Natural killer cell (primary cell): ENCODE data around the gene ACAP1. TPM values are rescaled to one million over a fixed set of nuclear protein-coding genes. Genes with fewer than 3 reads are reported as not detected.
"Not testable (repeated sequence)": the region's sequence is repeated elsewhere in the genome, so short reads cannot be mapped to it uniquely, and the experiment has no call there.

Experiments used
- ATAC-seq, 3 donors: fragments of 150-1000 bp in 2 of 3; fragments of 200-7000 bp in 1 of 3; cut with Tn5 transposase; 1 replicate in 1 of 3; 2 replicates in 2 of 3; pipeline ENCODE4 v1.10.0; 2021; ENCODE audit warnings: mild to moderate bottlenecking in 2 of 3, moderate library complexity in 2 of 3
- DNase-seq, 2 donors: peaks; one replicate each; pipeline versions ENCODE4 v3.0.0 to v3.0.0-alpha.2; 2013 to 2021; ENCODE audit warnings: mixed read lengths in 1 of 2
- H3K27ac ChIP-seq: one replicate; pipeline ENCODE4 v1.5.1; 2013; ENCODE audit warnings: mild to moderate bottlenecking, low read length
- H3K27me3 ChIP-seq: one replicate; pipeline ENCODE4 v1.6.1; 2013; ENCODE audit warnings: low read length; ENCODE audit not compliant: control insufficient read depth, insufficient read depth
- H3K36me3 ChIP-seq: one replicate; pipeline ENCODE4 v1.6.1; 2013; ENCODE audit warnings: low read length; ENCODE audit not compliant: control insufficient read depth, insufficient read depth
- H3K4me1 ChIP-seq: one replicate; pipeline ENCODE4 v1.6.1; 2013; ENCODE audit warnings: low read length; ENCODE audit not compliant: control insufficient read depth, insufficient read depth
- H3K4me3 ChIP-seq: one replicate; pipeline ENCODE4 v1.5.1; 2013; ENCODE audit warnings: low read length
- H3K9me3 ChIP-seq: one replicate; pipeline ENCODE4 v1.6.1; 2013; ENCODE audit warnings: low read length; ENCODE audit not compliant: control insufficient read depth, insufficient read depth
- H3K27ac Mint-ChIP-seq, 2 donors: one replicate each; pipeline ENCODE4 v1.8.0; 2022; ENCODE audit warnings: mild to moderate bottlenecking in 2 of 2, mixed read lengths in 2 of 2, moderate library complexity in 1 of 2
- H3K27me3 Mint-ChIP-seq, 2 donors: one replicate each; pipeline ENCODE4 v1.8.0; 2022; ENCODE audit warnings: low read depth in 2 of 2, mixed read lengths in 2 of 2
- H3K36me3 Mint-ChIP-seq: one replicate; pipeline ENCODE4 v1.8.0; 2022; ENCODE audit warnings: mixed read lengths
- H3K4me1 Mint-ChIP-seq, 2 donors: one replicate each; pipeline ENCODE4 v1.8.0; 2022; ENCODE audit warnings: mixed read lengths in 2 of 2
- H3K4me3 Mint-ChIP-seq: one replicate; pipeline ENCODE4 v1.8.0; 2022; ENCODE audit warnings: mild to moderate bottlenecking, moderate library complexity, mixed read lengths
- H3K9me3 Mint-ChIP-seq, 2 donors: one replicate each; pipeline ENCODE4 v1.8.0; 2022; ENCODE audit warnings: mixed read lengths in 2 of 2
- WGBS: methylation state at CpG from one replicate; pipeline ENCODE4 v1.1.7; 2013; ENCODE audit warnings: missing lambda C conversion rate; ENCODE audit not compliant: insufficient coverage; 5-methylcytosine and 5-hydroxymethylcytosine counted together
- intact Hi-C: fragments of 100-400 bp; cut with micrococcal nuclease; formaldehyde crosslinking; loops from one replicate; pipeline ENCODE4 v1.14.2; 2022
- total RNA-seq, 4 donors: library from RNA; stranded (reverse); fragments of 120-200 nt in 1 of 4; gene quantifications; one replicate each; pipeline versions ENCODE4 v1.2.3 to v1.2.4, GENCODE V29; 2013 to 2022
- TF ChIP-seq, protein P1 (sequence below): fragments of 200-600 bp; IDR thresholded peaks from one replicate; pipeline ENCODE4 v1.8.0; 2022; ENCODE audit warnings: antibody characterized with exemption

Gene ACAP1
- total RNA-seq, 3 donors from 2014 or later (not counting 1 experiment from before 2014, with no cell fraction given), result 526 to 590 (median 540) TPM

DNA sequence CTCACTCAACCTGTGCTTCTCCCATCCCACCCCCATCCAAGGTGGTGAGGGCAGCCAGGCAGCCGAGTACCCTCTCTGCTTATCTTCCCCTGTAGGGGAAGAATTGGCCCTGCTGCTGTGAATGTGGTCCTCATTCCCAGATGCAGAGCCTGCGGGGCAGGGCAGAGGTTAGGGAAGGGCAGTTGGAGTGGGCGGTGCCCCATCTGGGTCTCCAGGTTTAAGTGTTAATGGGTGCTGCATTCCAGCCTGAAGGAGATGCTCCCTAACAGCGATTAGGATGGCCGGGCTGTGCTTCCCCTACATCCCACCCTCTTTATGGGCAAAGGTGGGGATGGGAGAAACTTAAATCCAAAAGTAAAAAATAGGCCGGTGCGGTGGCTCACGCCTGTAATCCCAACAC is 30.8 kb downstream of the ACAP1 start:
- TF ChIP-seq, protein P1, sequence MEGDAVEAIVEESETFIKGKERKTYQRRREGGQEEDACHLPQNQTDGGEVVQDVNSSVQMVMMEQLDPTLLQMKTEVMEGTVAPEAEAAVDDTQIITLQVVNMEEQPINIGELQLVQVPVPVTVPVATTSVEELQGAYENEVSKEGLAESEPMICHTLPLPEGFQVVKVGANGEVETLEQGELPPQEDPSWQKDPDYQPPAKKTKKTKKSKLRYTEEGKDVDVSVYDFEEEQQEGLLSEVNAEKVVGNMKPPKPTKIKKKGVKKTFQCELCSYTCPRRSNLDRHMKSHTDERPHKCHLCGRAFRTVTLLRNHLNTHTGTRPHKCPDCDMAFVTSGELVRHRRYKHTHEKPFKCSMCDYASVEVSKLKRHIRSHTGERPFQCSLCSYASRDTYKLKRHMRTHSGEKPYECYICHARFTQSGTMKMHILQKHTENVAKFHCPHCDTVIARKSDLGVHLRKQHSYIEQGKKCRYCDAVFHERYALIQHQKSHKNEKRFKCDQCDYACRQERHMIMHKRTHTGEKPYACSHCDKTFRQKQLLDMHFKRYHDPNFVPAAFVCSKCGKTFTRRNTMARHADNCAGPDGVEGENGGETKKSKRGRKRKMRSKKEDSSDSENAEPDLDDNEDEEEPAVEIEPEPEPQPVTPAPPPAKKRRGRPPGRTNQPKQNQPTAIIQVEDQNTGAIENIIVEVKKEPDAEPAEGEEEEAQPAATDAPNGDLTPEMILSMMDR, result no peak
- Mint-ChIP-seq H3K4me3 (no peak overlapping the region), H3K36me3 (no peaks in the 10 kb centered on the region), H3K27me3 (peaks cover 0 to 1% of the 10 kb centered on the region in 2 donors), H3K4me1 (peaks cover 0 to 3% of the 10 kb centered on the region in 2 donors), H3K27ac (no peak overlapping the region), H3K9me3 (no peaks in the 10 kb centered on the region)
- Histone ChIP-seq H3K27ac (no peak overlapping the region), H3K36me3 (no peaks in the 10 kb centered on the region), H3K9me3 (no peaks in the 10 kb centered on the region), H3K27me3 (no peaks in the 10 kb centered on the region), H3K4me1 (no peaks in the 10 kb centered on the region), H3K4me3 (no peak overlapping the region)
- ATAC-seq (no peak), DNase-seq (no peak)
- 91% methylated on average over 7 of the region's 8 CpGs for WGBS
- intact Hi-C loops, result no loop called here

DNA sequence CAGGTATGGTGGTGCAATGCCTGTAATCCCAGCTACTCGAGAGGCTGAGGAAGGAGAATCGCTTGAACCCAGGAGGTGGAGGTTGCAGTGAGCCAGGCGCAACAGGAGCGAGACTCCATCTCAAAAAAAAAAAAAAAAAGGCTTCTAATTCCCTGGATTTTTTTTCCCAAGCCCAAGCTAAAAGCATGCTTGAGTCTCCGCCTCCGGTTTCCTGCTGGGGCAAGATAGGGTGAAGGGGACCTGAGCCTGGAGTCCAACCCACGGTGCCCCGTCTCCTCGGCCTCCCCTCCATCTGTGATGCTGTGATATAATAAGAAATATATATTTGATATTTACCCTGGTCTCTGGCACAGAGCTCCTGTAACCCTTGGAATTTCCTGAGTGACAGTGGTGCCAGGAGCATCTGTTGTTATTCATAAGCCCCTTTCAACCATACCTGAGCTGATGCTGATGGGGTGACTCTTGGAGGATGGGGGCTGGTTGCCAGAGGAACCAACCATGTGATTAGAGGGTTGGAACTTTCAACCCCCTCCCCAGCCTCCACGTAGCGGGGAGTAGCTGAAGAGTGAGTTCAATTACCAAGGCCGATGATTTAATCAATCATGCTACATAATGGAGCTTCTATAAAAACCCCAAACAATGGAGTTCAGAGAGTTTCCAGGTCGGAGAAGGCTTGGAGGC is 31.7 kb downstream of the ACAP1 start:
- H3K4me1 Mint-ChIP-seq, result peaks cover 0 to 3% of the 10 kb centered on the region in 2 donors
- no peak overlapping the region for H3K27ac Mint-ChIP-seq
- no peaks in the 10 kb centered on the region for H3K9me3 ChIP-seq
- no peaks in the 10 kb centered on the region for H3K27me3 ChIP-seq
- TF ChIP-seq, protein P1, result no peak
- intact Hi-C loops, result no loop called here
- H3K36me3 Mint-ChIP-seq, result no peaks in the 10 kb centered on the region
- H3K4me1 ChIP-seq, result no peaks in the 10 kb centered on the region
- 92% methylated on average over 6 of the region's 13 CpGs for WGBS
- no peak overlapping the region for H3K4me3 Mint-ChIP-seq
- H3K4me3 ChIP-seq, result no peak overlapping the region
- ATAC-seq, result no peak
- DNase-seq, result no peak
- no peak overlapping the region for H3K27ac ChIP-seq
- no peaks in the 10 kb centered on the region for H3K27me3 Mint-ChIP-seq
- no peaks in the 10 kb centered on the region for H3K9me3 Mint-ChIP-seq
- no peaks in the 10 kb centered on the region for H3K36me3 ChIP-seq

DNA sequence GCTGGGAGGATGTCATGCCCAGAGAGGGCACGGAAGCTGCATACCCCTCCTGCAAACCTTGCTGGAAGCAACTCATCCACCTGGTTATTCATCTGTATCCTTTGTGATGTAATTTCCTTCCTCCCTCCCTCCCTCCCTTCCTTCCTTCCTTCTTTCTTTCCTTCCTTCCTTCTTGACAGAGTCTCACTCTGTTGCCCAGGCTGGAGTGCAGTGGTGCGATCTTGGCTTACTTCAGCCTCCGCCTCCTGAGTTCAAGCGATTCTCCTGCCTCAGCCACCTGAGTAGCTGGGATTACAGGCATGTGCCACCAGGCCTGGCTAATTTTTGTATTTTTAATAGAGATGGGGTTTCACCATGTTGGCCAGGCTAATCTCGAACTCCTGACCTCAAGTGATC is 32.3 kb downstream of the ACAP1 start:
- H3K4me3 Mint-ChIP-seq, H3K36me3 Mint-ChIP-seq, intact Hi-C loops, H3K9me3 ChIP-seq, H3K4me3 ChIP-seq, H3K27ac ChIP-seq, H3K4me1 Mint-ChIP-seq, H3K27me3 Mint-ChIP-seq, H3K27me3 ChIP-seq, H3K36me3 ChIP-seq, DNase-seq, ATAC-seq, H3K4me1 ChIP-seq, H3K9me3 Mint-ChIP-seq, H3K27ac Mint-ChIP-seq: not testable (repeated sequence)
- WGBS, result 87% methylated on average over 5 of the region's 5 CpGs

DNA sequence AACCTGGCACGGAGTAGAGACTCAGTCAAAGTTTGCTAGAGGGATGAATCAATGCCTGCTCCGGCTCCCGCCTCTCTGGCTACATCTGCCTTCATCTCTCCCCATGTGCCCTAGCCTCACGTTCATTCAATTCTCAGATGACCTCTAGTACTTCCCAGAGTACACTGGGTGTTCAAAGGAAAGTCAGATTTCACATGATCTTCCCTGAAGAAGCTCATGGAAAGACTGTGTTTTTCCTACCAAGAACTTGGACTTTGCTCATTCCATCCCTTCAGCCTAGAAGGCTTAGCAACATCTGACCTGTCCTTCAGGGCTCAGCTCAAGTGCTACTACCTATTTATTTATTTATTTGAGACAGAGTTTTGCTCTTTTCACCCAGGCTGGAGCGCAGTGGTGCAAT is 33.5 kb downstream of the ACAP1 start:
- Mint-ChIP-seq H3K4me3 (no peak overlapping the region), H3K36me3 (no peaks in the 10 kb centered on the region), H3K27ac (no peak overlapping the region), H3K4me1 (peaks cover 0 to 3% of the 10 kb centered on the region in 2 donors), H3K9me3 (no peaks in the 10 kb centered on the region), H3K27me3 (no peaks in the 10 kb centered on the region)
- Histone ChIP-seq H3K4me1 (no peaks in the 10 kb centered on the region), H3K27me3 (no peaks in the 10 kb centered on the region), H3K27ac (no peak overlapping the region), H3K36me3 (no peaks in the 10 kb centered on the region), H3K4me3 (no peak overlapping the region), H3K9me3 (no peaks in the 10 kb centered on the region)
- TF ChIP-seq, protein P1, result no peak
- ATAC-seq (no peak), DNase-seq (no peak)
- intact Hi-C loops, result no loop called here
- 93% methylated on average over 5 of the region's 5 CpGs for WGBS
